ENCODE measurements around the gene SPATA12.

DNA sequence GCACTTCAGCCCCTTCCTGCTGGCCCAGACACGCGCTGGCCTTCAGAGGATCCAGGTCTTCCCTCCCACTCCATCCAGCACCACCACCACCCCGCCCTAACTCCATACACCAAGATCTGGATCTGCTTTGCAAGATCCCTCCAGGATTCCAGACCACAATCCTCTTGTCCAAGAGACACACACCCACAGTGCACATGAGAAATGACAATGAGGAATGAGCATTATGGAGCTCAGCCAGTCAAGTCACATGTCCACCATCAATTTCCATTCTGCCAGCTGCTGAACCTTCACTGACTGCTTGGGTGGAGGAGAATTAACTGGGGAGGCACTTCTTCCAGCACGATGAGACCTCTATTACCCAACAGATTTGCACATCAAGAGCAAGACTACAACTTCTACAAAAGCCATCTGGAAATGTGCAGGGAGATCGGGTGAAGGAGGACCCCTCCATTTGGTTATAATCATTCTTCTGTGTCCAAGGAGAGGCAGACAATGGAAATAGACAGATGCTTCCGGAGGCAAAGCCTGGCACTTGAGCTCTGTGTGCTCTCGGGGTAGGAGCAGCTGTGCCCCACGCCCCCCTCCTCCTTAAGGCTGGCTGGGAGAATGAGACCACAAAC, 12.3 kb upstream of the SPATA12 start:
- TF ChIP-seq TCF12 (IDR thresholded peaks at IDR 0.05; ENCODE audit: low read depth), result no peak
- TF ChIP-seq EGR1 (IDR thresholded peaks at IDR 0.05), result no peak
- TF ChIP-seq EP300 (IDR thresholded peaks at IDR 0.05; ENCODE audit: borderline replicate concordance), result no peak
- TF ChIP-seq TAF1 (IDR thresholded peaks at IDR 0.05; ENCODE audit: low read depth), result no peak

Measured in Ishikawa (cell line).